Naive B cell (primary cell): ENCODE data around the gene CCDC124. TPM values are rescaled to one million over a fixed set of nuclear protein-coding genes. Genes with fewer than 3 reads are reported as not detected.

Source experiments
- ATAC-seq, 2 donors: fragments of 150-1000 bp; cut with Tn5 transposase; 2 replicates each; pipeline ENCODE4 v1.10.0; 2021; ENCODE audit warnings: low read depth in 2 of 2, mild to moderate bottlenecking in 2 of 2, moderate library complexity in 2 of 2
- DNase-seq: peaks from one replicate; pipeline ENCODE4 v3.0.0; 2022
- H3K27ac Mint-ChIP-seq, 6 donors: one replicate each; pipeline ENCODE4 v1.8.0; 2020 to 2022; ENCODE audit warnings: mild to moderate bottlenecking in 6 of 6, mixed read lengths in 6 of 6, moderate library complexity in 5 of 6, inconsistent platforms in 2 of 6
- H3K27me3 Mint-ChIP-seq, 3 donors: one replicate each; pipeline ENCODE4 v1.8.0; 2021 to 2022; ENCODE audit warnings: mixed read lengths in 3 of 3, mild to moderate bottlenecking in 1 of 3
- H3K36me3 Mint-ChIP-seq, 2 donors: one replicate each; pipeline ENCODE4 v1.8.0; 2020 to 2022; ENCODE audit warnings: mixed read lengths in 2 of 2, inconsistent platforms in 1 of 2, mild to moderate bottlenecking in 1 of 2
- H3K4me1 Mint-ChIP-seq, 3 donors: one replicate each; pipeline ENCODE4 v1.8.0; 2020 to 2022; ENCODE audit warnings: mixed read lengths in 3 of 3, inconsistent platforms in 1 of 3, mild to moderate bottlenecking in 1 of 3, moderate library complexity in 1 of 3
- H3K4me3 Mint-ChIP-seq, 8 donors: one replicate each; pipeline ENCODE4 v1.8.0; 2020 to 2022; ENCODE audit warnings: mild to moderate bottlenecking in 8 of 8, mixed read lengths in 8 of 8, moderate library complexity in 8 of 8, inconsistent platforms in 2 of 8
- H3K9me3 Mint-ChIP-seq, 7 donors: one replicate each; pipeline ENCODE4 v1.8.0; 2020 to 2022; ENCODE audit warnings: mixed read lengths in 7 of 7, mild to moderate bottlenecking in 5 of 7, inconsistent platforms in 2 of 7, moderate library complexity in 1 of 7
- polyA plus RNA-seq, 6 donors: library from polyadenylated mRNA; unstranded; fragments of 300-500 nt; fragmentation: Illumina TruSeq; gene quantifications; one replicate each; pipeline ENCODE4 v1.2.3, GENCODE V29; 2021; ENCODE audit warnings: low read depth in 6 of 6

Gene CCDC124
- polyA plus RNA-seq, 6 donors from 2014 or later: 29.7 to 47.4 (median 32.6) TPM

DNA sequence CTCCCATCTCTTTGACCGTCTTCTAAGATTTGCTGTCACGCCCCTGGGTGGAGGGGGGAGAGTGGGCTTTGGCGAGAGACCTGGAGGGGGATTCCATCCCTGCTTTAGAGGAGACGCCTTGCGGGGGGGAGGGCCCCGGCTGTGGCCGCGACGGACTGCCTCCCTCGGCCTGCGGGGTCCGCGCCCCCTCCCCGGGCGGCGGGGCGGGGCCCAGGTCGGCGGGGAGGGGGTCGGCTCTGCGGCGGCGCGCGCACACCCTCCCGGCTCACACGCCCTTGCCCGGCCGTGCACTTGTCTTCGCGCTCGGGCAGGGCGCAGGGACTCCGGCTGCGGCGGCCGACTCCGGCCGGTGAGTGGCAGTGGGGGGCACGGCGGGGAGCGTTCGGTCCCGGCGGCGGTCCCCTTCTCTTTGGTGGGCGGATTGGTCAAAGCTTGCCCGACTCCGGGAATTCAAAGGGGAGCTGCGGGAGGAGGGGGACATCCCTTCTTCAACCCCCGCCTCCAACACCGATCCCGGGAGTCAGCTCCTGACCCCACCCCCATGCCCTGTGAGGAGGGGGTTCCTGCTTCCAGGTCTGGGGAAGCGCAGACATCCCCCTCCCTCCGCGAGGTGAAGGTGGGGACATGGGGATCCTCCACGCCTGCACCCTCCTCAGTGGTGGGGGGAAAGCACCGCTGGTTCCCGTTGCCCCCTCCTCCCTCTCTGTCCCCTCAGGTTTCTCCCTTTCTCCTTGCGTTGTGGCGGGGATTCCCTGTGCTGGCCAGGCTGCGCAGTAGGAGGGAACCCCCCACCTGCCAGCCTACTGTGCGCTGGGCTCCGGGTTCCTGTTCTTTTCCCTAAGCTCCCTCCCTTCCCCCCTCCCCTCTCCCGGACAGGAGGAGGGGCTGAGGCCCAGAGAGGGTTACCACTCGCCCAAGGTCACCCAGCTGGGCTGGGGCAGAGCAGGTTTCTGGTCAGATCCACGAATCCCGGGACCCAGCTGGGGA is 19.5 kb downstream of the CCDC124 start:
- no peaks in the 10 kb centered on the region for H3K9me3 Mint-ChIP-seq
- H3K27me3 Mint-ChIP-seq: peaks cover 19 to 55% (median 44%) of the 10 kb centered on the region in 3 donors
- peaks cover 42 to 54% (median 48%) of the 10 kb centered on the region in 3 donors for H3K4me1 Mint-ChIP-seq
- ATAC-seq (no peak), DNase-seq (peak; percentile 21)
- peak overlapping the region; percentile 42 to 99 (median 94) for H3K27ac Mint-ChIP-seq
- peak overlapping the region; percentile 74 to 92 (median 84) for H3K4me3 Mint-ChIP-seq
- no peaks in the 10 kb centered on the region for H3K36me3 Mint-ChIP-seq

GRCh38 chr19:17953316-17953801 is 20.5 kb downstream of the CCDC124 start:
- Mint-ChIP-seq H3K27ac (peak overlapping the region in 3 of 6 donors; percentile 47 to 84 (median 83)), H3K27me3 (peaks cover 23 to 64% (median 51%) of the 10 kb centered on the region in 3 donors), H3K4me1 (peaks cover 36 to 50% (median 45%) of the 10 kb centered on the region in 3 donors), H3K9me3 (no peaks in the 10 kb centered on the region), H3K36me3 (no peaks in the 10 kb centered on the region), H3K4me3 (peak overlapping the region in 5 of 8 donors; percentile 27 to 68 (median 45))
- DNase-seq: no peak
- ATAC-seq: no peak

DNA sequence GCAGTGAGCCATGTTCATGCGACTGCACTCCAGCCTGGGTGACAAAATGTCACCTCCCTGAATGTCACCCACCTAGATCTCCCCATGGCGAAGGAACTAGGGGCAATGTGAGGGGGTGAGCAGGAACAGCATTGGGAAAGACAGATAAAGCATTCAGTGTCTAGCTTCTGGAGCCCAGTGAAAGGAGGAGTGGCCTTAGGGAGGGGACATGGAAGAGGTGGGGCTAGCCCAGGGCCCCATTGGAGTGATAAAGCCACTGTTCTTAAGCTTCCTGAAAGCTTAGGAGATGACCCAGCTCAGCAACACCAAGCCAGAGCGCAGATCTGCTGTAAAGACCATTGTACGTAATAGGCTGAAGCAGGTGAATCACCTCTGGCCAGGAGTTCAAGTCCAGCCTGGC is 21.1 kb downstream of the CCDC124 start:
- ATAC-seq: no peak
- H3K4me3 Mint-ChIP-seq: peak overlapping the region in 1 of 8 donors; percentile 27
- H3K36me3 Mint-ChIP-seq: no peaks in the 10 kb centered on the region
- peaks cover 35 to 46% (median 43%) of the 10 kb centered on the region in 3 donors for H3K4me1 Mint-ChIP-seq
- peaks cover 23 to 64% (median 51%) of the 10 kb centered on the region in 3 donors for H3K27me3 Mint-ChIP-seq
- peak overlapping the region in 1 of 6 donors; percentile 83 for H3K27ac Mint-ChIP-seq
- H3K9me3 Mint-ChIP-seq: no peaks in the 10 kb centered on the region
- no peak for DNase-seq

DNA sequence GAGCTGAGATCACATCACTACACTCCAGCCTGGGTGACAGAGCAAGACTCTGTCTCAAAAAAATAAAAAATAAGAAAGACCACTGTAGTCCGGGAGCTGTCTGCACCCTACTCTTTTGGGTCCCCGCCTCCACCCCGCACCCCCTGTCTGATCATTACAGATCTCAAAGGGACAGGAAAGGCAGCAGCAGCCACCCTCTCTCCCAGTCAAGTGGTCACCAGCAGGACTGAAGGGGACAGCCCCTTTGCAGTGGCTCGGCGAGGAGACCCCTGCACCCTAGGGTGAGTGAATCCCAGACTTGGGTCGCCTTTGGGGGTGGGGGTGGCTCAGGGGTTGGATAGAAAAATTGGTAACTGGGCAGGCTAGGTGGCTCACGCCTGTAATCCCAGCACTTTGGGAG is 21.6 kb downstream of the CCDC124 start:
- Mint-ChIP-seq H3K4me1 (peaks cover 30 to 40% (median 37%) of the 10 kb centered on the region in 3 donors), H3K4me3 (no peak overlapping the region), H3K27me3 (peaks cover 23 to 60% (median 47%) of the 10 kb centered on the region in 3 donors), H3K36me3 (no peaks in the 10 kb centered on the region), H3K9me3 (no peaks in the 10 kb centered on the region), H3K27ac (no peak overlapping the region)
- ATAC-seq (no peak), DNase-seq (no peak)

DNA sequence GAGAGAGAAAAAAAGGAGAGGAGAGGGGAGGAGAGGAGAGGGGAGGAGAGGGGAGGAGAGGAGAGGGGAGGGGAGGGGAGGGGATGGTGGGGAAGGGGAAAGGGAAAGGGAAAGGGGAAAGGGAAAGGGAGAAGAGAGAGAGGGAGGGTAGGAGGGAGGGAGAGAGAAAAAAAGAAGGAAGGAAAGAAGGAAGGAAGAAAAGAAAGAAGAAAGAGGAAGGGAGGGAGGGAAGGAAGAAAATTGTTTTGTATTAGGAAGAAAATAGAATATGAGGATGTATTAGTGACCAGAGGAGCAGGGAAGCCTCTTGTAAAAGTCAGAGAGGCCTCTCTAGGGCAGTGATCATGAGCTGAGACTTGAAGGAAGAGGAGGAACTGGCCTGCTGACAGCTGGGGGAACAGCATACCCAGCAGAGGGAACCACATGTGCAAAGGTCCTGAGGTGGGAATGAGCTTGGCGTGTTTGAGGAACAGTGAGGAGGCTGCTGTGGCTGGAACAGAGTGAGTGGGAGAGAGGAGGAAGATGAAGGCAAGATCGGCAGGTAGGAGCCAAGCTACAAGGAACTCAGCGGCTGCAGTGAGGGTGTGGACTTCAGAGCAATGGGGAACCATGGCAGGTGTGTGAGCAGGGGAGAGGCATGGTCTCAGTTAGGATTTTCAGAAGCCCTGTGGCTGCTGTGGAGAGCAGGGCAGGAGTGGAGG is 24.5 kb downstream of the CCDC124 start:
- Mint-ChIP-seq H3K9me3 (no peaks in the 10 kb centered on the region), H3K27me3 (peaks cover 14 to 35% (median 32%) of the 10 kb centered on the region in 3 donors), H3K27ac (peak overlapping the region in 1 of 6 donors; percentile 93), H3K4me1 (peaks cover 6 to 15% (median 14%) of the 10 kb centered on the region in 3 donors), H3K4me3 (peak overlapping the region in 1 of 8 donors; percentile 23), H3K36me3 (no peaks in the 10 kb centered on the region)
- ATAC-seq (no peak), DNase-seq (no peak)

DNA sequence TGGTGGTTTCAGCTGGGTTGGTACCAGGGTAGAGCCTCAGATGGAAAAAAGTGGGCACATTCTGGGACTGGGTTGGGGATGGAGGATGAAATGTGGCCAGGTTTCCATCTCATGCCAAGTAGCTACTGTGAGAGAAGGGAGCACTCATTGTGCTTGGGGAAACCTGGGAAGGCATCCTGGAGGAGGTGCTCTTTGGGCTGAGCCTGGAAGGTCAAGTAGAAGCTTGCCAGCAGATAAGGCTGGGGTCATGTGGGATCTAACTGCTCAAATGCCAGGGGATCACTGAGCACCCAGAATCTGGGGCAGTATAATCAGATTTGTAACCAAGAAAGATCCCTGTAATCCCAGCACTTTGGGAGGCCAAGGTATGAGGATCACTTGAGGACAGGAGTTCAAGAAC is 25.1 kb downstream of the CCDC124 start:
- ATAC-seq (no peak), DNase-seq (no peak)
- H3K4me1 Mint-ChIP-seq: peaks cover 6 to 10% (median 9%) of the 10 kb centered on the region in 3 donors
- H3K27me3 Mint-ChIP-seq: peaks cover 14 to 34% (median 32%) of the 10 kb centered on the region in 3 donors
- no peak overlapping the region for H3K4me3 Mint-ChIP-seq
- H3K9me3 Mint-ChIP-seq: no peaks in the 10 kb centered on the region
- H3K36me3 Mint-ChIP-seq: no peaks in the 10 kb centered on the region
- no peak overlapping the region for H3K27ac Mint-ChIP-seq

DNA sequence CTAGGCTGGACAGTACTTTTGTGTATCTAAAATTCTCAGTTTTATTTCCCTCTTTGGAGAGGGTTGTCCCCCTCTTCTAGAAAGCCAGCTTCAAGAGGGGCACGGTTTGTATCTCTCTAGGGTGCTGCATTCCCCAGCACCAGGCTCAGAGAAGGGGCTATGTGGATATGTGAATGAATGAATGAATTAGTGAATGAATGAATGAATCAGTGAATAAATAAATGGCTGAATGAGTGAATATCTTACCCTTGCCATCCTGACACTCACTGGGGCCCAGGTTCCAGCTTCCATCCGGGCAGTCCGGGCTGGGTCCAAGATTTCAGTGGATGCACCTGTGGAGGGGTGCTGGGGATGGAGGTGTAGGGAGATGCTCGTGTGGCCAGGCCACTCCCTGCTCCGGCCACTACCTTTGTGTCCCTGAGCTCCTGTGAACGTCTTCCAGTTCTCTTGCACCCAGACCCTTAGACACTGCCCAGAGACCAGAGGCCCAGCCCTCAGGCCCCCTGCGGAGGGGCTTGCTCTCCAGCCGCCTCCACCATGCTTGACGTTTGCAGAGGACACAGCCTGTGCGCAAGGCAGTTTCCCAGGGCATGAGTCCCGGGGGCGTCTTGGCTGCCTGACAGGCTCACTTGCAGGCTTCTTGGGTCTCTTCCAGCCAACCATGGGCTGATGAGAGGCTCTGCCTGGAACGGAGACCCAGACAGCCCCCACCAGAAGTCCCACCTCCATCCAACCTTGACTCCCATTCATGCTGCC is 31.3 kb downstream of the CCDC124 start:
- DNase-seq (no peak), ATAC-seq (no peak)
- Mint-ChIP-seq H3K4me3 (no peak overlapping the region), H3K27ac (peak overlapping the region in 1 of 6 donors; percentile 37), H3K4me1 (peaks cover 13 to 26% (median 18%) of the 10 kb centered on the region in 3 donors), H3K27me3 (peaks cover 17 to 59% (median 46%) of the 10 kb centered on the region in 3 donors), H3K9me3 (peaks cover 0 to 2% (median 0%) of the 10 kb centered on the region in 7 donors), H3K36me3 (peaks cover 0 to 6% of the 10 kb centered on the region in 2 donors)

DNA sequence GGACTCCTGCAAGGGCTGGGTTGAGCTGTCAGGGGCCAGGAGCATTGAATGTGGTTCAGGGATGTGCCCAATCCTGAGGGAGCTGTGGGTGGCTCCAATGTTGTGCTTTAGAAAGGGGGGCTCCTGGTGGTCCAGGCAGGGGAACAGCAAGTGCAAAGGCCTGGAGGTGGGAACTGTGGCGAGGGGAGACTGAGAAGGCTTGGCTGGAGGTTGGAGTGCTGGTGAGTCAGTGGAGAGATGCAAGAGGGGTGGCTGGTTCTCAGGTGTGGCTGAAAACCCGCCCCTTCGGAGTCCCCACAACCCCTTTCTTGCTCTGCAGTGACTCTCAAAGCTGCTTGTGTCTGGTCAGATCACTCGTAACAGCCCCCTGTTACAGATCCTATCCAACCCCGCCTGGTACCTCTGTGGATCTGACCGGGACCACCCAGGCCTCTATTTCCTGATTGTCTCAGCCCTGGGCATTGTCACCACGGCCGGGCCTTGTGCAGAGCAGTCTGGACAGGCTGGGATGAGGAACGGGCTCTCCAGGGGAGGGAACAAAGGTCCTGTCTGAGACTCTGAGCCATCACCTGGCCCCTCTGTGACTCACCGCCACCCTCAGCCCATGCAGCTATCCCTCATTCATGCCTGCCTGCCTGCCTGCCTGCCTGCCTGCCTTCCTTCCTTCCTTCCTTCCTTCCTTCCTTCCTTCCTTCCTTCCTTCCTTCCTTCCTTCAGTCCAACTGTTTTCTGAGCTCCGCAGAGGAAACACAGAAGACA is 32.7 kb downstream of the CCDC124 start:
- peaks cover 0 to 2% (median 0%) of the 10 kb centered on the region in 7 donors for H3K9me3 Mint-ChIP-seq
- H3K4me3 Mint-ChIP-seq: peak overlapping the region in 2 of 8 donors; percentile 29 to 61
- peaks cover 17 to 64% (median 46%) of the 10 kb centered on the region in 3 donors for H3K27me3 Mint-ChIP-seq

GRCh38 chr19:17966129-17966483 is 33.3 kb downstream of the CCDC124 start:
- peaks cover 0 to 2% (median 0%) of the 10 kb centered on the region in 7 donors for H3K9me3 Mint-ChIP-seq
- H3K4me3 Mint-ChIP-seq: peak overlapping the region in 4 of 8 donors; percentile 21 to 61 (median 44)
- peaks cover 0 to 6% of the 10 kb centered on the region in 2 donors for H3K36me3 Mint-ChIP-seq
- peaks cover 17 to 64% (median 46%) of the 10 kb centered on the region in 3 donors for H3K27me3 Mint-ChIP-seq
- peaks cover 13 to 26% (median 18%) of the 10 kb centered on the region in 3 donors for H3K4me1 Mint-ChIP-seq
- DNase-seq: no peak
- ATAC-seq: no peak
- H3K27ac Mint-ChIP-seq: no peak overlapping the region

More for the DNA sequence above, 32.7 kb downstream of the CCDC124 start:
- H3K27ac Mint-ChIP-seq: no peak overlapping the region
- ATAC-seq: no peak
- H3K36me3 Mint-ChIP-seq: peaks cover 0 to 6% of the 10 kb centered on the region in 2 donors
- H3K4me1 Mint-ChIP-seq: peaks cover 13 to 26% (median 18%) of the 10 kb centered on the region in 3 donors
- no peak for DNase-seq

- H3K27ac Mint-ChIP-seq: peak within 1 kb of the TSS in 2 of 6 donors; percentile 12 to 79
Measured at GRCh38 chr19:17966550-17967256, 33.9 kb downstream of the CCDC124 start, which contains the start of gene KCNN1. KCNN1 (plus strand) TSS chr19:17967107; CDS start chr19:17973889, 6,782 bp downstream.

More at GRCh38 chr19:17966550-17967256, 33.9 kb downstream of the CCDC124 start, which contains the start of gene KCNN1:
- Mint-ChIP-seq H3K9me3 (peaks cover 0 to 2% (median 0%) of the 10 kb centered on the region in 7 donors), H3K27me3 (peaks cover 17 to 64% (median 46%) of the 10 kb centered on the region in 3 donors), H3K4me3 (peak within 1 kb of the TSS in 7 of 8 donors; percentile 64 to 88 (median 81)), H3K36me3 (peaks cover 0 to 6% of the 10 kb centered on the region in 2 donors), H3K4me1 (peaks cover 13 to 26% (median 18%) of the 10 kb centered on the region in 3 donors)
- DNase-seq: no peak
- peak; percentile 46 to 52 for ATAC-seq
